H1 (cell line): ENCODE measurements around the gene PPP6R1. TPM values are rescaled to one million over a fixed set of nuclear protein-coding genes. Genes with fewer than 3 reads are reported as not detected.

Experiments
- CTCF ChIA-PET: fragments of 300-600 bp; sonication (Branson Sonifier 250); formaldehyde crosslinking; loops from one replicate; lab custom pipeline; 2021; ENCODE audit not compliant: partially characterized antibody; lab: Charles Lee
- POLR2A ChIA-PET: fragments of 300-600 bp; sonication (Branson Sonifier 250); formaldehyde crosslinking; loops from one replicate; lab custom pipeline; 2021; ENCODE audit warnings: inconsistent platforms; ENCODE audit not compliant: partially characterized antibody; lab: Charles Lee
- DNase-seq, 2 experiments: peaks; one replicate each; pipeline versions ENCODE4 v3.0.0 to v3.0.0-alpha.2; 2010 to 2022; ENCODE audit warnings: low spot score in 2 of 2, low read depth in 1 of 2, mixed read lengths in 1 of 2
- FAIRE-seq: peaks from 2 replicates; lab custom pipeline; 2011; peaks lifted over from hg19 to GRCh38; lab: Jason Lieb, UNC
- H2AFZ ChIP-seq: 2 replicates; pipeline ENCODE4 v1.8.1; 2012; ENCODE audit warnings: low read length, inconsistent platforms
- H2AK5ac ChIP-seq: 2 replicates; pipeline ENCODE4 v1.6.1; 2013; ENCODE audit warnings: low read depth, low read length
- H2BK120ac ChIP-seq: replicated peaks from 2 replicates; pipeline ENCODE3; 2013; ENCODE audit warnings: low read depth, low read length, inconsistent platforms
- H2BK12ac ChIP-seq: 2 replicates; pipeline ENCODE4 v1.6.1; 2013; ENCODE audit warnings: low read depth, low read length
- H2BK15ac ChIP-seq: 2 replicates; pipeline ENCODE4 v1.6.1; 2013; ENCODE audit warnings: low read length
- H2BK20ac ChIP-seq: 2 replicates; pipeline ENCODE4 v1.6.1; 2013; ENCODE audit warnings: low read length
- H2BK5ac ChIP-seq: 2 replicates; pipeline ENCODE4 v1.6.1; 2013; ENCODE audit warnings: low read depth, low read length
- H3K14ac ChIP-seq: 2 replicates; pipeline ENCODE4 v1.6.1; 2013; ENCODE audit warnings: inconsistent platforms; ENCODE audit not compliant: insufficient read length
- H3K18ac ChIP-seq: 2 replicates; pipeline ENCODE4 v1.6.1; 2013; ENCODE audit warnings: low read length; ENCODE audit errors: extremely low read depth
- H3K23ac ChIP-seq: 2 replicates; pipeline ENCODE4 v1.6.1; 2013; ENCODE audit warnings: inconsistent platforms; ENCODE audit not compliant: insufficient read length
- H3K23me2 ChIP-seq: 2 replicates; pipeline ENCODE4 v1.6.1; 2013; ENCODE audit warnings: low read depth, low read length
- H3K27ac ChIP-seq: 2 replicates; pipeline ENCODE4 v1.6.1; 2011; ENCODE audit warnings: low read depth, low read length, inconsistent platforms
- H3K27me3 ChIP-seq, 4 experiments: replicated peaks in 1 of 4; 1 replicate in 1 of 4; 2 replicates in 3 of 4; pipeline versions ENCODE4 v1.6.1 to v1.8.1; 2011 to 2013; ENCODE audit warnings: low read length in 3 of 4, mild to moderate bottlenecking in 3 of 4, inconsistent platforms in 2 of 4, mixed read lengths in 2 of 4, moderate library complexity in 1 of 4; ENCODE audit not compliant: control insufficient read depth in 3 of 4, insufficient read depth in 3 of 4; ENCODE audit errors: extremely low read depth in 1 of 4
- H3K36me3 ChIP-seq, 4 experiments: 2 replicates each; pipeline versions ENCODE4 v1.6.1 to v1.8.1; 2011 to 2013; ENCODE audit warnings: mild to moderate bottlenecking in 4 of 4, low read length in 3 of 4, moderate library complexity in 2 of 4, control low read depth in 1 of 4, inconsistent platforms in 1 of 4; ENCODE audit not compliant: insufficient read depth in 4 of 4, control insufficient read depth in 2 of 4
- H3K4ac ChIP-seq: replicated peaks from 2 replicates; pipeline ENCODE3; 2013; ENCODE audit warnings: low read length, low read depth, mixed read lengths, inconsistent platforms; ENCODE audit not compliant: insufficient read length
- H3K4me1 ChIP-seq, 4 experiments: replicated peaks in 1 of 4; 1 replicate in 1 of 4; 2 replicates in 3 of 4; pipeline versions ENCODE4 v1.6.1 to v1.8.1; 2011 to 2013; ENCODE audit warnings: low read length in 3 of 4, inconsistent platforms in 2 of 4, mixed read lengths in 1 of 4; ENCODE audit not compliant: insufficient read depth in 4 of 4, control insufficient read depth in 3 of 4
- H3K4me2 ChIP-seq, 2 experiments: 2 replicates each; pipeline versions ENCODE4 v1.6.1 to v1.8.1; 2011 to 2013; ENCODE audit warnings: low read depth in 2 of 2, low read length in 2 of 2, control low read depth in 1 of 2, inconsistent platforms in 1 of 2, mild to moderate bottlenecking in 1 of 2; ENCODE audit not compliant: insufficient read depth in 1 of 2
- H3K4me3 ChIP-seq, 4 experiments: fragments of 200-600, 300-600 bp in 1 of 4; sonication (generic), shearing (Covaris generic), sonication (Bioruptor Twin) in 1 of 4; 2 replicates each; pipeline versions ENCODE4 v1.5.1 to v1.8.1; 2011 to 2016; ENCODE audit warnings: low read length in 4 of 4, low read depth in 3 of 4, control low read depth in 2 of 4, inconsistent platforms in 2 of 4, mild to moderate bottlenecking in 2 of 4, mixed read lengths in 1 of 4, moderate library complexity in 1 of 4; ENCODE audit not compliant: insufficient read depth in 2 of 4; ENCODE audit errors: extremely low read depth in 1 of 4
- H3K56ac ChIP-seq: replicated peaks from 2 replicates; pipeline ENCODE3; 2013; ENCODE audit warnings: low read depth, mild to moderate bottlenecking, mixed read lengths, low read length, inconsistent platforms; ENCODE audit not compliant: insufficient read length
- H3K79me1 ChIP-seq: 2 replicates; pipeline ENCODE4 v1.6.1; 2013; ENCODE audit warnings: low read depth, low read length, control low read depth
- H3K79me2 ChIP-seq, 2 experiments: 2 replicates each; pipeline versions ENCODE4 v1.6.1 to v1.8.1; 2012 to 2013; ENCODE audit warnings: low read length in 2 of 2, mild to moderate bottlenecking in 2 of 2, inconsistent platforms in 1 of 2; ENCODE audit not compliant: insufficient read depth in 2 of 2, control insufficient read depth in 1 of 2
- H3K9ac ChIP-seq, 4 experiments: replicated peaks in 1 of 4; 1 replicate in 1 of 4; 2 replicates in 3 of 4; pipeline versions ENCODE4 v1.6.1 to v1.8.1; 2011 to 2013; ENCODE audit warnings: low read depth in 3 of 4, low read length in 3 of 4, control low read depth in 2 of 4, mild to moderate bottlenecking in 2 of 4, moderate library complexity in 2 of 4, inconsistent platforms in 1 of 4; ENCODE audit errors: extremely low read depth in 1 of 4
- H3K9me3 ChIP-seq, 2 experiments: 2 replicates each; pipeline versions ENCODE4 v1.6.1 to v1.8.1; 2012 to 2013; ENCODE audit warnings: mild to moderate bottlenecking in 2 of 2, moderate library complexity in 2 of 2, control low read depth in 1 of 2, inconsistent platforms in 1 of 2, low read depth in 1 of 2, low read length in 1 of 2, mixed read lengths in 1 of 2; ENCODE audit not compliant: insufficient read depth in 2 of 2
- H4K20me1 ChIP-seq, 2 experiments: replicated peaks in 1 of 2; 2 replicates each; pipeline versions ENCODE3 to v1.8.1; 2011 to 2013; ENCODE audit warnings: inconsistent platforms in 2 of 2, low read length in 2 of 2, mild to moderate bottlenecking in 1 of 2; ENCODE audit not compliant: insufficient read depth in 2 of 2, control insufficient read depth in 1 of 2
- H4K5ac ChIP-seq: 2 replicates; pipeline ENCODE4 v1.6.1; 2013; ENCODE audit warnings: low read length, low read depth, mixed read lengths, inconsistent platforms; ENCODE audit not compliant: insufficient read length
- H4K8ac ChIP-seq: 2 replicates; pipeline ENCODE4 v1.8.0; 2013; ENCODE audit warnings: mild to moderate bottlenecking, moderate library complexity, low read length, inconsistent platforms; ENCODE audit not compliant: insufficient read depth; ENCODE audit errors: extremely low read depth
- H4K91ac ChIP-seq: replicated peaks from 2 replicates; pipeline ENCODE3; 2013; ENCODE audit warnings: low read length, mixed read lengths, inconsistent platforms; ENCODE audit not compliant: insufficient read length
- BCL11A ChIP-seq, 2 experiments: IDR thresholded peaks; one replicate each; pipeline ENCODE4 v1.6.1; 2011; ENCODE audit warnings: low read depth in 2 of 2, low read length in 2 of 2, mild to moderate bottlenecking in 2 of 2
- NANOG ChIP-seq: IDR thresholded peaks from 2 replicates; pipeline ENCODE4 v1.6.1; 2011; ENCODE audit warnings: low read length, low read depth, mild to moderate bottlenecking, inconsistent platforms; ENCODE audit not compliant: insufficient read depth, poor library complexity, severe bottlenecking
- POLR2AphosphoS5 ChIP-seq: IDR thresholded peaks from 2 replicates; pipeline ENCODE4 v1.6.1; 2011; ENCODE audit warnings: low read depth, low read length
- SUZ12 ChIP-seq: fragments of 200-600 bp; sonication (generic); IDR thresholded peaks from 2 replicates; pipeline ENCODE4 v1.6.1; 2012; ENCODE audit warnings: mild to moderate bottlenecking, inconsistent platforms, low read length, moderate library complexity, mixed read lengths
- YY1 ChIP-seq: IDR thresholded peaks from 2 replicates; pipeline ENCODE4 v1.6.1; 2011; ENCODE audit warnings: low read depth, mild to moderate bottlenecking, low read length
- WGBS, 2 experiments: shearing (Covaris generic) in 1 of 2; methylation state at CpG; one replicate each; pipeline versions ENCODE4 v1.1.6 to v1.1.7; 2013 to 2015; ENCODE audit warnings: low lambda C conversion rate in 2 of 2, mixed read lengths in 2 of 2, inconsistent platforms in 1 of 2, low coverage in 1 of 2, missing lambda C conversion rate in 1 of 2; ENCODE audit not compliant: insufficient replicate concordance in 2 of 2, insufficient coverage in 1 of 2, insufficient read length in 1 of 2; ENCODE audit errors: extremely low coverage in 1 of 2, missing lambda C conversion rate in 1 of 2; 5-methylcytosine and 5-hydroxymethylcytosine counted together
- polyA plus RNA-seq, 7 experiments: library from polyadenylated mRNA; depleted of rRNA in 3 of 7; stranded (reverse) in 5 of 7; unstranded in 2 of 7; fragments of >200 nt in 5 of 7; fragments of 200-250 nt in 2 of 7; gene quantifications; 1 replicate in 5 of 7; 2 replicates in 1 of 7; 4 replicates in 1 of 7; pipeline versions ENCODE4 v1.2.1 to v1.2.3, GENCODE V29; 2011 to 2013; ENCODE audit warnings: missing spikeins in 2 of 7, mixed read lengths in 2 of 7
- total RNA-seq: library from RNA; stranded (reverse); fragmentation: NEBNext Ultra II Directional; extraction: Animal tissue kit (Norgen Biotek cat#: 25700); gene quantifications from 2 replicates; pipeline ENCODE4 v1.2.1, GENCODE V29; 2021
- TF ChIP-seq, protein P1 (sequence below): IDR thresholded peaks from 2 replicates; pipeline ENCODE4 v1.6.1; 2011; ENCODE audit warnings: low read depth, mild to moderate bottlenecking, low read length; ENCODE audit not compliant: insufficient read depth
- TF ChIP-seq, protein P2 (sequence below): IDR thresholded peaks from 2 replicates; pipeline ENCODE4 v1.6.1; 2012; ENCODE audit warnings: low read length, inconsistent platforms
- TF ChIP-seq, protein P3 (sequence below): IDR thresholded peaks from 2 replicates; pipeline ENCODE4 v1.6.1; 2011; ENCODE audit warnings: low read length, improper control_type of control experiment

Gene PPP6R1
- total and polyA plus RNA-seq, 2 of the 8 experiments (the other 6 are each of a cell fraction or from before 2014, with no cell fraction given): 36.4 to 74.4 TPM

DNA sequence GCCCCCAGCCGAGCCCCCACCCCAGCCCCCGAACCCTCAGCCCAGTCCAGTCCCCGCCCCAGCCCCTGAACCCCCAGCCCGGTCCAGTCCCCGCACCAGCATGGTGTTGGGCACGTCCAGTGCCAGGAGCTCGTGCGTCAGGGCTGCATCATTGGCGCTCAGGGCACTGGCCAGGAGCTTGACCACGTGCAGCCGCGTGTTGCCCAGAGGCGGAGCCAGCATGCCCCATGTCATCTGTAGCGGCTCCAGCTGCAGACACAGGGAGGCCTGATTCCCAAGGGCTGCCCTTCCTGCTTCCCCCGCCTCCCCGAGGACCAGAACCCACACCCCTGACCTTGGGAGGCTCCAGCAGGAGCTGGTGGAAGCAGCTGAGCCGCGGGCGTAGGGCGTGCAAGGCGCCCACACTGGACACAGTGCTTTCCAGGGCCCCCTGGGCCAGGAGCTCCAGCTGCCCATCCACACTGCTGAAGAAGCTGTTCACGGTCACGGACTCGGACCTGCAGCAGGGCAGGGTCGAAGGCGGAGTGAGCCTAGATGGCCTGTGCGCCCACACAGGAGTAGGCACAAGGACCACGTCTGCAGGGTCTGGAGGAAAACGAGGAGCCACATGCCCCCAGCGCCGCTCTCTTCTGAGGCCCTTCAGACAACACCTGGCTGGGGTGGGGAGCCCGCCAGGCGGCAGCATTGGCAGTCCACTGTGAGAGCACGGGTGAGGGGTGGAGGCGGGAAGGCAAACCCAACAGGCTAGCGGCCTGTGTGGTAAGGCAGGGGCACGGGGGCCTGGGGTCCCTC lies 17.5 kb downstream of the PPP6R1 start:
- POLR2A ChIA-PET: interaction anchor here (0.7 to 2.1 kb wide), 4 partner anchors 13 to 146 kb away, joined by 3 to 7 read pairs (median 4); no protein-coding TSS in a partner anchor
- TF ChIP-seq, protein P1, sequence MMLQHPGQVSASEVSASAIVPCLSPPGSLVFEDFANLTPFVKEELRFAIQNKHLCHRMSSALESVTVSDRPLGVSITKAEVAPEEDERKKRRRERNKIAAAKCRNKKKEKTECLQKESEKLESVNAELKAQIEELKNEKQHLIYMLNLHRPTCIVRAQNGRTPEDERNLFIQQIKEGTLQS: no peak
- TF ChIP-seq YY1 (no peak), NANOG (no peak), BCL11A (IDR thresholded peaks at IDR 0.05; ENCODE audit: low read depth in 2 of 2, low read length in 2 of 2) (no peak), POLR2AphosphoS5 (no peak), SUZ12 (no peak)
- TF ChIP-seq, protein P2, sequence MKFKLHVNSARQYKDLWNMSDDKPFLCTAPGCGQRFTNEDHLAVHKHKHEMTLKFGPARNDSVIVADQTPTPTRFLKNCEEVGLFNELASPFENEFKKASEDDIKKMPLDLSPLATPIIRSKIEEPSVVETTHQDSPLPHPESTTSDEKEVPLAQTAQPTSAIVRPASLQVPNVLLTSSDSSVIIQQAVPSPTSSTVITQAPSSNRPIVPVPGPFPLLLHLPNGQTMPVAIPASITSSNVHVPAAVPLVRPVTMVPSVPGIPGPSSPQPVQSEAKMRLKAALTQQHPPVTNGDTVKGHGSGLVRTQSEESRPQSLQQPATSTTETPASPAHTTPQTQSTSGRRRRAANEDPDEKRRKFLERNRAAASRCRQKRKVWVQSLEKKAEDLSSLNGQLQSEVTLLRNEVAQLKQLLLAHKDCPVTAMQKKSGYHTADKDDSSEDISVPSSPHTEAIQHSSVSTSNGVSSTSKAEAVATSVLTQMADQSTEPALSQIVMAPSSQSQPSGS: no peak
- TF ChIP-seq, protein P3, sequence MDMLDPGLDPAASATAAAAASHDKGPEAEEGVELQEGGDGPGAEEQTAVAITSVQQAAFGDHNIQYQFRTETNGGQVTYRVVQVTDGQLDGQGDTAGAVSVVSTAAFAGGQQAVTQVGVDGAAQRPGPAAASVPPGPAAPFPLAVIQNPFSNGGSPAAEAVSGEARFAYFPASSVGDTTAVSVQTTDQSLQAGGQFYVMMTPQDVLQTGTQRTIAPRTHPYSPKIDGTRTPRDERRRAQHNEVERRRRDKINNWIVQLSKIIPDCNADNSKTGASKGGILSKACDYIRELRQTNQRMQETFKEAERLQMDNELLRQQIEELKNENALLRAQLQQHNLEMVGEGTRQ: no peak

More for the DNA sequence above, 17.5 kb downstream of the PPP6R1 start:
- H3K79me1 ChIP-seq: no peaks in the 10 kb centered on the region; the same call in 1 of the 2 replicates
- no peak overlapping the region for H3K4me2 ChIP-seq
- H2BK5ac ChIP-seq: peak overlapping the region; percentile 16; the same call in 1 of the 2 replicates
- no peak overlapping the region for H3K4me3 ChIP-seq
- H3K4ac ChIP-seq: no peak overlapping the region
- no peak overlapping the region; the same call in 1 of the 2 replicates for H4K8ac ChIP-seq
- no peak overlapping the region for H2BK12ac ChIP-seq
- no peak overlapping the region for H3K23ac ChIP-seq
- no peak overlapping the region for H3K18ac ChIP-seq
- H3K27me3 ChIP-seq: no peaks in the 10 kb centered on the region
- no peak overlapping the region for H3K56ac ChIP-seq
- H3K4me1 ChIP-seq: no peaks in the 10 kb centered on the region
- WGBS, 2 experiments: 96% methylated on average over 26 of the region's 37 CpGs; no CpG with 5 or more reads in 1 of the 2 experiments
- no peaks in the 10 kb centered on the region for H3K23me2 ChIP-seq
- FAIRE-seq (no peak), DNase-seq (no peak)
- H2AFZ ChIP-seq: no peak overlapping the region
- H4K20me1 ChIP-seq: peaks cover 0 to 16% of the 10 kb centered on the region in 2 experiments
- CTCF ChIA-PET: interaction anchor here (1.1 to 8.4 kb wide), 5 partner anchors 9 to 101 kb away, joined by 3 to 32 read pairs (median 4); no protein-coding TSS in a partner anchor
- no peak overlapping the region for H4K91ac ChIP-seq
- H3K36me3 ChIP-seq: peaks cover 15 to 63% (median 47%) of the 10 kb centered on the region in 4 experiments
- no peak overlapping the region for H3K9ac ChIP-seq
- no peak overlapping the region for H2BK15ac ChIP-seq
- no peaks in the 10 kb centered on the region for H3K9me3 ChIP-seq
- H3K79me2 ChIP-seq: no peaks in the 10 kb centered on the region
- no peak overlapping the region for H2BK120ac ChIP-seq
- no peak overlapping the region for H3K27ac ChIP-seq
- H2BK20ac ChIP-seq: no peak overlapping the region
- no peak overlapping the region for H2AK5ac ChIP-seq
- H4K5ac ChIP-seq: no peak overlapping the region
- H3K14ac ChIP-seq: no peak overlapping the region
